Left lung (tissue), 10 donors: ENCODE data around the gene NISCH. TPM values are rescaled to one million over a fixed set of nuclear protein-coding genes. Genes with fewer than 3 reads are reported as not detected.

Experiments used
- ATAC-seq: fragments of 200-7000 bp; cut with Tn5 transposase; one replicate; pipeline ENCODE4 v1.9.1; 2020; ENCODE audit warnings: moderate library complexity
- DNase-seq, 4 donors: peaks; one replicate each; pipeline ENCODE4 v3.0.0-alpha.2; 2013 to 2020
- H3K27ac ChIP-seq, 2 donors: fragments of 200-600 bp; sonication (generic) in 1 of 2; one replicate each; pipeline versions ENCODE4 v1.5.0 to v1.8.0; 2020 to 2021
- H3K27me3 ChIP-seq, 2 donors: fragments of 200-600 bp; sonication (generic) in 1 of 2; one replicate each; pipeline versions ENCODE4 v1.5.0 to v1.8.0; 2020 to 2021
- H3K36me3 ChIP-seq, 2 donors: fragments of 200-600 bp; sonication (generic) in 1 of 2; one replicate each; pipeline versions ENCODE4 v1.5.0 to v1.8.0; 2020 to 2021
- H3K4me1 ChIP-seq, 2 donors: fragments of 200-600 bp; one replicate each; pipeline ENCODE4 v1.8.0; 2021
- H3K4me3 ChIP-seq, 2 donors: fragments of 200-600 bp; sonication (generic) in 1 of 2; one replicate each; pipeline versions ENCODE4 v1.5.0 to v1.8.0; 2020 to 2021; ENCODE audit warnings: mild to moderate bottlenecking in 1 of 2
- H3K9me3 ChIP-seq, 2 donors: fragments of 200-600 bp; sonication (generic) in 1 of 2; one replicate each; pipeline versions ENCODE4 v1.5.0 to v1.8.0; 2020 to 2021
- intact Hi-C, 2 donors: fragments of 100-400 bp; cut with DNase I; formaldehyde crosslinking; loops; one replicate each; pipeline versions ENCODE4 v1.11.2 to v1.14.2; 2022
- polyA plus RNA-seq, 6 donors: library from polyadenylated mRNA; unstranded; fragments of 120-200 nt; gene quantifications; one replicate each; pipeline ENCODE4 v1.2.1, GENCODE V29; 2013; ENCODE audit not compliant: insufficient read length in 6 of 6
- total RNA-seq, 2 donors: library from RNA; stranded (reverse); fragmentation: NEBNext Ultra II Directional; extraction: Animal tissue kit (Norgen Biotek cat#: 25700); gene quantifications; one replicate each; pipeline ENCODE4 v1.2.1, GENCODE V29; 2021
- TF ChIP-seq, protein P1 (sequence below), 2 donors: fragments of 200-600 bp; sonication (generic) in 1 of 2; IDR thresholded peaks; one replicate each; pipeline versions ENCODE4 v1.5.0 to v1.8.0; 2021; ENCODE audit warnings: antibody characterized with exemption in 2 of 2
- donor health status: DM: no; HTN: yes; CAD: no.
- donor health status: DM: no; HTN: no; CAD: no.

Gene NISCH
- total and polyA plus RNA-seq, 8 donors: 72.6 to 178 (median 140) TPM

DNA sequence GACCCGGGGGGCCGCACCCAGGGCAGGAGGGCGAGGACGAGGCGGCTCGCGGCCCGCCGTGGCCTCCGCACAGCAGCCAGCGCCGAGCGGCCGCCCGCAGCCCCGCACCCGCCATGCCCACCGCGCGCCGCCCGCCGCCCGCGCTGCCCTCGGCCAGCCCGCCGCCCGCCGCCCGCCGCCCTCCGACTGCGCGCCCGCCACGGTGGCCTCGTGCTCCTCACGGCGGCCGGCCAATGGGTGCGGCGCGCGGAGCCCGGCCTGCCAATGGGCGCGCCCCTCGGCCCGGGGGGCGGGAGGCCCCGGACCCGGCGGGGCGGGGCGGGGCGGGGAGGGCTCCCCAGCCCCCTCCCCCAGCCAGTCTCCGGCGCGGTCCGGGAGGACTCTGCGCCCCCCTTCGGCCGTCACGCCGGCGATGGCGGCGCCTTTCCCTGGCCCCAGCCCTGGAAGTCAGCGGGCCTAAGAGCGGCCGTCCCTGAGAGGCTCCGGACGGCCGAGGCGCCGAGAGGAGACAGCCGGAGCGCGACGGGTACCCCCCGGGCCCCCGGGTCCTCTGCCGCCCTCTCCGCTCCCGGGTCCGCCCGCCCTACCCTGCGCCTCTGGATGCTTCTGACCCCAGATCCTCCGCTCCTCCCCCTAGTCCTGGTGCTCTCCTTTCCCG lies 78.3 kb downstream of the NISCH start, which contains the start of gene NT5DC2:
NT5DC2 (minus strand) TSS at position 235 of the 658 bp plus-strand sequence; CDS start at position 115, 120 bp downstream.
- Histone ChIP-seq H3K4me1 (peaks cover 26 to 78% of the 10 kb centered on the region in 2 donors), H3K4me3 (peak within 1 kb of the TSS; percentile 62 to 69), H3K27ac (peak within 1 kb of the TSS; percentile 46 to 71), H3K9me3 (no peaks in the 10 kb centered on the region), H3K27me3 (peaks cover 0 to 31% of the 10 kb centered on the region in 2 donors), H3K36me3 (peaks cover 0 to 1% of the 10 kb centered on the region in 2 donors)
- intact Hi-C loops: loop anchor here in 1 of 2 donors (10.0 kb wide), 1 partner anchor 69 kb away; no protein-coding TSS in a partner anchor
- DNase-seq (peak; percentile 68 to 87 (median 77)), ATAC-seq (peak; percentile 49)
- TF ChIP-seq, protein P1, sequence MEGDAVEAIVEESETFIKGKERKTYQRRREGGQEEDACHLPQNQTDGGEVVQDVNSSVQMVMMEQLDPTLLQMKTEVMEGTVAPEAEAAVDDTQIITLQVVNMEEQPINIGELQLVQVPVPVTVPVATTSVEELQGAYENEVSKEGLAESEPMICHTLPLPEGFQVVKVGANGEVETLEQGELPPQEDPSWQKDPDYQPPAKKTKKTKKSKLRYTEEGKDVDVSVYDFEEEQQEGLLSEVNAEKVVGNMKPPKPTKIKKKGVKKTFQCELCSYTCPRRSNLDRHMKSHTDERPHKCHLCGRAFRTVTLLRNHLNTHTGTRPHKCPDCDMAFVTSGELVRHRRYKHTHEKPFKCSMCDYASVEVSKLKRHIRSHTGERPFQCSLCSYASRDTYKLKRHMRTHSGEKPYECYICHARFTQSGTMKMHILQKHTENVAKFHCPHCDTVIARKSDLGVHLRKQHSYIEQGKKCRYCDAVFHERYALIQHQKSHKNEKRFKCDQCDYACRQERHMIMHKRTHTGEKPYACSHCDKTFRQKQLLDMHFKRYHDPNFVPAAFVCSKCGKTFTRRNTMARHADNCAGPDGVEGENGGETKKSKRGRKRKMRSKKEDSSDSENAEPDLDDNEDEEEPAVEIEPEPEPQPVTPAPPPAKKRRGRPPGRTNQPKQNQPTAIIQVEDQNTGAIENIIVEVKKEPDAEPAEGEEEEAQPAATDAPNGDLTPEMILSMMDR (IDR thresholded peaks at IDR 0.05): no peak

DNA sequence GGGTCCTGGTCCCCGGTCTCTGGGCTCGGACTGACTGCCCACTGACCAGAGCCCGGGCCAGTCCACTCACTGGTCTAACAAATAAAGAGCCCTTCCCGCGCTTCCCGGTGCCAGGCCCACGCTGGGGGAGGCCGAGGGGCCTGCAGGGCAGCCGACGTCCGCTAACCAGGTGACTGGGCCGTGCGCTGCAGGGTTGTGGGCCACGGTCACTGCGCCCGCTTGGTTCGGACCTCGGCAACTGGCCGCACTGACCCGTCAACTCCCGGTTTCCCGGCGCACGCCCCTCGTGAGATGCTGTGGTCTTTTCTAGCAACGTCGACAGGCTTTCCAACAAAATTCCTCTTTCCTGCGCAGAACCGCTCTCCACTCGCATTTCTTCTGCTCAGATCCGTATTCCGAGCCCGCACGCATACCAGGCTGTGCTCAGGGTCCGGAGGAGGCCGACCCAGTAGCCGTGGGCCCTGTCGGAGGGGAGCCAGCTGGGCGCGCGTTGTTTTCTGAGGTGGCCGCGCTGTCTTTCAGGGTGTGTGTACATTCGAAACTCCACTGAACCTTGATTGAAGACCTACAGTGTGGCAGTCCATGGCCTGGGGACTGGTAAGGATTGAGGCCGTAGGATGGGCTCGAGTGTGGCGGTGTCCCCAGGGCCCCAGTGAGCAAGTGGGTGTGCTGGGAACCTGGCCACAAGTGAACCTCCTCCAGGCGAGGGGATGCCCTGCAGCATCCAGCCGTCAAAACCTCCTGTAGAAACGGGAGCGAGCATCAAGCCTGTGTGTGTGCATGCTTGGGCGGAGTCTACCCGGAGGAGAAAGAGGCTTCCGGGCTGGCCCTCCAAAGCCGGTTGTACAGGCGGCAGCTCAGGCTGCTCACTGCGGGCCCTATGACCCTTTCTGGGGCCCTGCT lies 79.1 kb downstream of the NISCH start:
- H3K27me3 ChIP-seq: peaks cover 0 to 31% of the 10 kb centered on the region in 2 donors
- ATAC-seq (no peak), DNase-seq (peak in 3 of 4 donors; percentile 19 to 83 (median 44))
- H3K9me3 ChIP-seq: no peaks in the 10 kb centered on the region
- peak overlapping the region; percentile 46 to 71 for H3K27ac ChIP-seq
- H3K4me3 ChIP-seq: peak overlapping the region; percentile 54 to 56
- TF ChIP-seq, protein P1 (IDR thresholded peaks at IDR 0.05): no peak
- H3K36me3 ChIP-seq: no peaks in the 10 kb centered on the region
- H3K4me1 ChIP-seq: peaks cover 29 to 84% of the 10 kb centered on the region in 2 donors
- intact Hi-C loops: loop anchor here in 1 of 2 donors (10.0 kb wide), 1 partner anchor 70 kb away; no protein-coding TSS in a partner anchor

DNA sequence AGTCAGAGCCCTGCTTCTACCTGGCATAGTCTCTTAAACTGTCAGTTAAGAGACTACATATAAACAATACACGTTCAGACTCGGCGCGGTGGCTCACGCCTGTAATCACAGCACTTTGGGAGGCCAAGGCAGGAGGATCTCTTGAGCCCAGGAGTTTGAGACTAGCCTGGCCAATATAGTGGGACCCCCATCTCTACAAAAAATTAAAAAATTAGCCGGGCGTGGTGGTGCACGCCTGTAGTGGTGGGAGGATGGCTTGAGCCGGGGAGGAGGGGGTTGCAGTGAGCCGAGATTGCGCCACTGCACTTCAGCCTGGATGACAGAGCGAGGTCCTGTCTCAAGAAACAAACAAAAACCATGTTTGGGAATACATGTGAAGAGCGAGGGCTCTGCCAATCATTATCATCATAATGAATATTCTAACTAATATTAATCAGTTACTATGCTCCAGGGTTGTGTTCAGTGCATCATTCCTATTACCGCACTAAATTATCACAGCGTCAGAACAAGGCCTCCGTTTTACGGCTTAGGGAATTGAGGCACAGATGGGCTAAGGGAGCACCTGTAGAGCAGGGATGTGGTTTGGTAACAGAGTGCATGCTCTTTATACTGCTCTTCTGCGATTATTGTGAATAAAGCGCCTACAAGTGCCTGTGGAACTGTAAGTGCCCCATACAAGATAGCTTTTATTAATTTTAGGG lies 80.2 kb downstream of the NISCH start:
- no peak for ATAC-seq
- TF ChIP-seq, protein P1 (IDR thresholded peaks at IDR 0.05): no peak
- Histone ChIP-seq H3K27me3 (peaks cover 0 to 31% of the 10 kb centered on the region in 2 donors), H3K9me3 (no peaks in the 10 kb centered on the region), H3K27ac (peak overlapping the region; percentile 15 to 89), H3K4me1 (peaks cover 21 to 88% of the 10 kb centered on the region in 2 donors), H3K36me3 (peaks cover 0 to 3% of the 10 kb centered on the region in 2 donors), H3K4me3 (peak overlapping the region in 1 of 2 donors; percentile 80)
- intact Hi-C loops: loop anchor here in 1 of 2 donors (10.0 kb wide), 1 partner anchor 71 kb away; no protein-coding TSS in a partner anchor
- DNase-seq: peak in 1 of 4 donors; percentile 51

DNA sequence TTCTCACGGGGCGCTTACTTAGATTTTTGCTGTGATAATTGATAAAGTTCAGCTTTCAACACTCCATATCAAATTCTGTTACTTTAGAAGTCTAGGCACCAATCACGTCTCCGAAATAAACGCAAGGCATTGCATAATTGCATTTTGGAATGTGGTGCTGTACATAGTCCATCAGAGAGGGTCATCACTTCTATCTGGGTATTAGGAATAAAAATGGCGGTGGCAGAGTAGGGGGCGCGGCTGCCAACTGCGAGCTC lies 80.6 kb downstream of the NISCH start:
- peaks cover 0 to 31% of the 10 kb centered on the region in 2 donors for H3K27me3 ChIP-seq
- peak overlapping the region in 1 of 2 donors; percentile 80 for H3K4me3 ChIP-seq
- intact Hi-C loops: loop anchor here in 1 of 2 donors (10.0 kb wide), 1 partner anchor 71 kb away; no protein-coding TSS in a partner anchor
- TF ChIP-seq, protein P1 (IDR thresholded peaks at IDR 0.05): no peak
- H3K27ac ChIP-seq: peak overlapping the region; percentile 15 to 89
- H3K9me3 ChIP-seq: no peaks in the 10 kb centered on the region
- ATAC-seq: no peak
- H3K36me3 ChIP-seq: peaks cover 0 to 8% of the 10 kb centered on the region in 2 donors
- DNase-seq: no peak
- peaks cover 21 to 86% of the 10 kb centered on the region in 2 donors for H3K4me1 ChIP-seq
